Measurements from ENCODE around the gene ERICH6. TPM values are rescaled to one million over a fixed set of nuclear protein-coding genes. Genes with fewer than 3 reads are reported as not detected.

The ERICH6 gene
- total and polyA plus RNA-seq, 2 experiments from 2014 or later, result 0.32 TPM; not detected in 1

DNA sequence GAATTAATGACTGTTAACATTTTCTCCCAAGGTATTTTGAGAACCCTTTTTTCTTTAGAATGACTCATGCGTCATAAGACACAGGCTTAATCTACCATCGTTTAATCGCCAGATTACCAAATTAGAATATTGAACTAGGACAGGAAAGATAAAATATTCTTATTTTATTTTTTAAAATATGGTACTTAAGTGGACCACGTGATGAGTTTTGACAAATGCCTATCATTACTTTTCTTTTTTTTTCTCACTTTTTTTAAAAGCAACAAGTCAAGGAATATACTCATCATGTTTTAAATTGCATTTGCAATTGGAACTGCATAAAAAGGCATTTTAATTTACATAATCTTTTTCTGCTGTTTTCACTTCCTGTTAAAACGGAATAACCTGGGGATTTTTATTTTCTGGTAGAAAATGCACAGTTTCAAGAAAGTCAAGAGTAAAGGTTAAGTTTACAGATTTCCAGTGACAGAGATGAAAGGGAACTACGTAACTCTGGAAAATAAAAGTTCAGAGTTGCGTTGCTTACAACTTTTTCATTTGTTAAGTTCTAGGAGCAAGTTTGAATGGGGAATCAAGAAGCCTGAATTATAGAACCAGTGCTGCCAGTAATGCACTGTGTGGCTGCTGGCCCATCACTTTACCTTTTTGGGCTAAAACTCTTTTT, 35.6 kb upstream of the ERICH6 start:
- no peak overlapping the region for H3K4me3 Mint-ChIP-seq
- no peak overlapping the region for H3K4me2 ChIP-seq
- no peaks in the 10 kb centered on the region for H4K20me1 ChIP-seq (replicated peaks; ENCODE audit: insufficient read depth)
- H3K4me3 ChIP-seq, result no peak overlapping the region
- H3K4me1 ChIP-seq (ENCODE audit: insufficient read depth), result peaks cover 12% of the 10 kb centered on the region; the same call in 1 of the 2 replicates
- TF ChIP-seq, protein P1, sequence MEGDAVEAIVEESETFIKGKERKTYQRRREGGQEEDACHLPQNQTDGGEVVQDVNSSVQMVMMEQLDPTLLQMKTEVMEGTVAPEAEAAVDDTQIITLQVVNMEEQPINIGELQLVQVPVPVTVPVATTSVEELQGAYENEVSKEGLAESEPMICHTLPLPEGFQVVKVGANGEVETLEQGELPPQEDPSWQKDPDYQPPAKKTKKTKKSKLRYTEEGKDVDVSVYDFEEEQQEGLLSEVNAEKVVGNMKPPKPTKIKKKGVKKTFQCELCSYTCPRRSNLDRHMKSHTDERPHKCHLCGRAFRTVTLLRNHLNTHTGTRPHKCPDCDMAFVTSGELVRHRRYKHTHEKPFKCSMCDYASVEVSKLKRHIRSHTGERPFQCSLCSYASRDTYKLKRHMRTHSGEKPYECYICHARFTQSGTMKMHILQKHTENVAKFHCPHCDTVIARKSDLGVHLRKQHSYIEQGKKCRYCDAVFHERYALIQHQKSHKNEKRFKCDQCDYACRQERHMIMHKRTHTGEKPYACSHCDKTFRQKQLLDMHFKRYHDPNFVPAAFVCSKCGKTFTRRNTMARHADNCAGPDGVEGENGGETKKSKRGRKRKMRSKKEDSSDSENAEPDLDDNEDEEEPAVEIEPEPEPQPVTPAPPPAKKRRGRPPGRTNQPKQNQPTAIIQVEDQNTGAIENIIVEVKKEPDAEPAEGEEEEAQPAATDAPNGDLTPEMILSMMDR (conservative IDR thresholded peaks at IDR 0.05; ENCODE audit: low read depth in 2 of 2), result no peak
- TF ChIP-seq ZNF331 (CRISPR knock-in tag; IDR thresholded peaks at IDR 0.05; ENCODE audit: low read depth) (no peak), NANOG (IDR thresholded peaks at IDR 0.05; ENCODE audit: borderline replicate concordance) (no peak), CREB1 (CRISPR knock-in tag; IDR thresholded peaks at IDR 0.05; ENCODE audit: low read depth) (no peak), POLR2AphosphoS5 (IDR thresholded peaks at IDR 0.05; ENCODE audit: low read depth) (no peak), ZNF462 (CRISPR knock-in tag; IDR thresholded peaks at IDR 0.05) (no peak), ZNF114 (CRISPR knock-in tag; IDR thresholded peaks at IDR 0.05) (no peak), EZH2phosphoT487 (IDR thresholded peaks at IDR 0.05; ENCODE audit: unreplicated experiment) (no peak), ETS1 (IDR thresholded peaks at IDR 0.05) (no peak), EZH2 (IDR thresholded peaks at IDR 0.05; ENCODE audit: low read depth, unreplicated experiment) (no peak), REST (IDR thresholded peaks at IDR 0.05; ENCODE audit: unreplicated experiment) (no peak), STAT1 (IDR thresholded peaks at IDR 0.05; ENCODE audit: unreplicated experiment) (no peak), JUNB (IDR thresholded peaks at IDR 0.05; ENCODE audit: unreplicated experiment) (no peak)
- H2AFZ ChIP-seq, result no peak overlapping the region
- no peak for DNase-seq (ENCODE audit: low spot score)
- H3K79me2 ChIP-seq (replicated peaks; ENCODE audit: insufficient read depth), result no peaks in the 10 kb centered on the region; the same call in 1 of the 2 replicates
- no peaks in the 10 kb centered on the region for H3F3A ChIP-seq (replicated peaks; ENCODE audit: low read depth)
- no peaks in the 10 kb centered on the region for H3K9me3 Mint-ChIP-seq
- no peak overlapping the region for H3K27ac Mint-ChIP-seq
- H3K4me1 Mint-ChIP-seq, result peaks cover 25% of the 10 kb centered on the region
- H3K27ac ChIP-seq (ENCODE audit: low read depth), result no peak overlapping the region
- no peaks in the 10 kb centered on the region for H3K27me3 Mint-ChIP-seq (ENCODE audit: insufficient read depth, low read depth, poor library complexity)
- H3K36me3 ChIP-seq (ENCODE audit: insufficient read depth), result no peaks in the 10 kb centered on the region
- no peaks in the 10 kb centered on the region for H3K36me3 Mint-ChIP-seq (ENCODE audit: low read depth)
- no peaks in the 10 kb centered on the region for H3K27me3 ChIP-seq (ENCODE audit: insufficient read depth)
- no peak for ATAC-seq
- H3K9me2 ChIP-seq (ENCODE audit: insufficient read depth), result no peaks in the 10 kb centered on the region
